ENCODE results near the gene WDR7. TPM values are rescaled to one million over a fixed set of nuclear protein-coding genes. Genes with fewer than 3 reads are reported as not detected.

Gene WDR7
- total RNA-seq, 1 donor from 2014 or later: 36.4 TPM

- intact Hi-C loops (cut with micrococcal nuclease): no loop called here
These were observed 69.9 kb downstream of the WDR7 start for GRCh38 chr18:56721031-56721430.

GRCh38 chr18:56721491-56721890 lies 70.3 kb downstream of the WDR7 start:
- intact Hi-C loops (cut with micrococcal nuclease): no loop called here

DNA sequence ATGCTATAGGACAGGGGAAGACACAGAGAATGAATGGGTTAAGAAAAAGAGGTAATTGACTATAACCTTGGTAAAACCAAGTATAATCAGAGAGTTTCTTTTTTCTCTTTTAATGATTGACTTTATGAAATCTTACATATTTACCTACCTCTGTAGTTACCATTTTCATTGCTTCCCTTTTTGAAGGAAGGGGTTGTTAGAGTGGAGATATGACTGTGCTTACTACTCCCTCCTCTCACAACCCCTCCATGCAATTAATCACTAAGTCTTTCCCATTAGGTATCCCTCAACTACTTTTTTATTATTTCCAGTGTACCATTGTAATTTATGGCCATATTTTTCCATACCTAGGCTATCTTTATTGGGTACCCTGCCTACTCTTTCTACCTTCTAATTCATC lies 71.4 kb downstream of the WDR7 start:
- intact Hi-C loops (cut with micrococcal nuclease): no loop called here

GRCh38 chr18:56723068-56723467 lies 71.9 kb downstream of the WDR7 start:
- intact Hi-C loops (cut with micrococcal nuclease): no loop called here

DNA sequence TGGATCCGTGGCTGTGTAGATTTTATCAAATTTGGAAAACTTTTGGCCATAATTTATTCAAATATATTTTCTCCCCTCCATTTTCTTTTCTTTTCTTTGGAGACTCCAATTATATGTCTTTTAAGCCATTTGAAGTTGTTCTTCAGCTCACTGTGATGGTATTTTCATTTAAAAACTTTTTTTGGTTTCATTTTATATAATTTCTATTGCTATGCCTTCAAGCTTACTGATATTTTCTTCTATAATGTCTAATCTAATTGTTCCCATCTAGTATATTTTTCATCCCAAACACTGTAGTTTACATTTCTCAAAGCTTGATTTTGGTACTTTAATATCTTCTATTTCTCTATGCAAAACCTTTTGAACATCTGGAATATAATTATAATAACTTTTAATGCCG lies 72.5 kb downstream of the WDR7 start:
- intact Hi-C loops (cut with micrococcal nuclease): no loop called here

DNA sequence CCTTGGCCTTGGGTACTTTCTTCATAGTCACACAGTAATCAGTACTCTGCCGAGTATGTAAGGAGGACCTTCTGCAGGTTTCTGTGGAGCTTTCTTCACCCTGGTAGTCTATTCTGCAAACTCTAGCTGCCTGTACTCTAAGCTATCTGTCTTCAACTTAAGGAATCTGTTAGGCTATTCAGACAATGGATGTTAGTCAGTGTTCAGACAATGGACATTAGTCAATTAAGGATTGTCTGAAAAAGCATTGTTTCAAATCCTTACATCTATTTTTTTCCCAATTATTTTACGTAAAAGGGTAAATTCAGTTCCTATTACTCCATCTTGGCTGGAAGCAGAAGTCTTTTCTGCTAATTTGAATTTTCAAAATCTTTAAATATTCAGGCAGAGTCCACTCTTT lies 75.7 kb downstream of the WDR7 start:
- intact Hi-C loops (cut with micrococcal nuclease): no loop called here

DNA sequence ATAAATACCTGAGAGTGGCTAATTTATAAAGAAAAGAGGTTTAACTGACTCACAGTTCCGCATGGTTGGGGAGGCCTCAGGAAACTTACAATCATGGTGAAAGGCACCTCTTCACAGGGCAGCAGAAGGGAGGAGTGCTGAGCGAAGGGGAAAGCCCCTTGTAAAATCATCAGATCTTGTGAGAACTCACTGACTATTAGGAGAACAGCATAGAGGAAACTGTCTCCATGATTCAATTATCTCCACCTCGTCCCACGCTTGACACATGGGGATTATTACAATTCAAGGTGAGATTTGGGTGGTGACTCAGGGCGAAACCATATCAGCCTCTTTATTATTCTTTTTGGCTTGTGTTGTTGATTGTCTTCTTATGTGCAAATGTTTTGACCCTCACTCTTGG lies 76.2 kb downstream of the WDR7 start:
- intact Hi-C loops (cut with micrococcal nuclease): no loop called here

- intact Hi-C loops (cut with micrococcal nuclease): no loop called here
These were observed 77.6 kb downstream of the WDR7 start for GRCh38 chr18:56728741-56729140.

- intact Hi-C loops (cut with micrococcal nuclease): no loop called here
These were observed 87.0 kb downstream of the WDR7 start for GRCh38 chr18:56738184-56738583.

DNA sequence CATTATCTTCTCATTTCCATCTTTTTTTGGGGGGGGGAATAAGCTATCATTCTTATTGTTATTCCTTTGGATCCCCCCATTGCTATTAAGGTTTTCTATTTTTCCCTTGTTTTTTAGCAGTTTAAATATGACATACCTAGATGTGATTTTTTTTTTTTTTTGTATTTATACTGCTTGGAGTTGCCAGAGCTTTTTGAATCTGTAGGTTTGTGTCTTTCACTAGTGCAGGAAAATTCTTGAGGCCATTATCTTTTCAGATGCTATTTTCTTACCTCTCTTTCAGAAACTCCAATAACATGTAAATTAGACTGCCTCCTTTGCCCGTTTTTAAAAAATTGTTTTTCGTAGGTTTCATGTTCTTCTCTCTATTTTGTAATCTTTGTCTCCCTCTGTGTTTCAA lies 88.6 kb downstream of the WDR7 start:
- intact Hi-C loops (cut with micrococcal nuclease): no loop called here

GRCh38 chr18:56740645-56741044 lies 89.5 kb downstream of the WDR7 start:
- intact Hi-C loops (cut with micrococcal nuclease): no loop called here

GRCh38 chr18:56741685-56742084 lies 90.5 kb downstream of the WDR7 start:
- intact Hi-C loops (cut with micrococcal nuclease): no loop called here

DNA sequence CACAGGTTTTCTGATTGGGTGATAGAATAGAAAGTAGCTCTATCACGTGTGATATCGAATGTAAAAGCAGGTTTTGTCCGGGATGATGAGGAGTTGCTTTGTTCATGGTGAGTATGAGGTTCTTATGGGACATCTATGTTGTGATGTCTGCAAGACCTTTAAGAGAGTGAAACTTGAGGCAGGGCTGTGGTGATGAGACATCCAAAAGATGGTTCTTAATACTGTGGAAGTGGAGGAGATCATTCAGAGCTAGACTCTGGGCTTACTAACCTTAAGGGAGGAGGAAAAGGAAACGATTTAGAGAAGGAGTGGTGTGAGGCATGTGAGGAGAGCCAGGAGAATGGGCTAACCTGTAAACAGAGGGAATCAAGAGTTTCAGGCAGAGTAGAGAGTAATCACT lies 92.0 kb downstream of the WDR7 start:
- intact Hi-C loops (cut with micrococcal nuclease): no loop called here

DNA sequence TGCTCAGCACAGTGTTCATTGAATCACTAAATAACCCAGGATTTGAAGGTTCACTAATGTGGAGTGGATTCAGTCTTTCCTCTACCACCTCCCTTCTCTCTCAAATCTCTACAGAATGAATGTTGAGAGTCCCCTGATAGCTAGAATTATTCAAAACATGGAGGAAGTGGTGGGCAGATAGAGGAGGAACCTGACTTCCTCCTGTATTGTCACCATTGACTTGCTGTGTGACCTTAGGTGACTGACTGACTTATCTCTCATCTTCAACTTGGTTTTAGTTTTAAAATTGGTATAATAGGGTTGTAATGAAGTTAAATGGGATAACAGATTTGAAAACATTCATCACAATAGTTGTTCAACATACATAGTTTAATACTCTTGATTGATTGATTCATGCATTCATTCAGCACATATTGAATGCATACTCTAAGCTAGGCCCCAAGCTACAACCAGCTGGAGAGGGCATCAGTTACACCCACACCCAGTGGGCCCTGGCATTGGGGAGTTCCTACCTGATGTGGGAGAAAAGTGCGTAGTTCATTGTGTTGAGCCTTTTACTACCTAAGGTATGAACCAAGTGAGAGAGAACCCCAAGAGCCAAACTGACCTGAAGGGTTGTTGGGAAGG lies 96.0 kb downstream of the WDR7 start:
- intact Hi-C loops (cut with micrococcal nuclease): loop anchor here (5.0 kb wide), 1 partner anchor 815 kb away; no protein-coding TSS in a partner anchor

DNA sequence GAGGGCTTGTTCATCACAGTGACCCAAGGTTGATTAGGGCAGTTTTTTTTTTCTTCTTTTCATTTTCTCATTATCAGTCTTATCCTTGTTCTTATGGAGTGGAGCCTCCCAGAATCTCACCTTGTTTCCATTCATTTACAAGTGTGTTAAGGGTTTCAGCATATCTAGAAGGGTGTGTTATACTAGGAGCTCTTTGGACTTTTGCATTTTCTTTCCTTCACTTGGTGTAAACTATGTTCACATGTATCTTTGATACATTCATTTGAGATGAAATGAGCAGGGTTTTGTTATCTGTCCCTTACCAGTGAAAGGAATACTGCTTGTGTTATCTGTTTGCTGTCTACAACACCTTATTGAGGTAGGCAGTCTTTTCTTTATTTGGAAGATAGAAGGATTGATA lies 96.7 kb downstream of the WDR7 start:
- intact Hi-C loops (cut with micrococcal nuclease): loop anchor here (1.0 to 5.0 kb wide), 2 partner anchors 698 to 814 kb away; no protein-coding TSS in a partner anchor

GRCh38 chr18:56748698-56749268 lies 97.6 kb downstream of the WDR7 start:
- intact Hi-C loops (cut with micrococcal nuclease): loop anchor here (1.0 to 5.0 kb wide), 2 partner anchors 698 to 814 kb away; no protein-coding TSS in a partner anchor

- intact Hi-C loops (cut with micrococcal nuclease): no loop called here
These were observed 105.8 kb downstream of the WDR7 start for GRCh38 chr18:56756966-56757365.

- intact Hi-C loops (cut with micrococcal nuclease): no loop called here
These were observed 118.9 kb downstream of the WDR7 start for GRCh38 chr18:56770097-56770496.

DNA sequence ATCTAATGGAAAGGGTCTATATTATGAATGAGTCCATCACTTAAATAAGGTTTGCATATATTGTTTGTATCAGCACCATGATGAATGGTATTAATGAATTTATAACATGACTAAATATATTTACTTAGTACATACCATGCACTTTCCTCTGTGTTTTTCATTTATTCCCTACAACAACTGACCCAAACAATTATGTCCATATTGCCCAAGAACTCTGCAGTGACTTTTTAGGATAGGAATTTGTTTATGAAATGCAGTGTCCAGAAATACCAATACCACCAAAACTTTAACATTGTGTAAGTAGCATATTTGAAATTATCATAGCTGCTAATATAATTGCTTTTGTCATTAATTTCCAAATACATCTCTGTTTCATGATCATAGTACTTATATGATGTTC lies 119.7 kb downstream of the WDR7 start:
- intact Hi-C loops (cut with micrococcal nuclease): no loop called here

DNA sequence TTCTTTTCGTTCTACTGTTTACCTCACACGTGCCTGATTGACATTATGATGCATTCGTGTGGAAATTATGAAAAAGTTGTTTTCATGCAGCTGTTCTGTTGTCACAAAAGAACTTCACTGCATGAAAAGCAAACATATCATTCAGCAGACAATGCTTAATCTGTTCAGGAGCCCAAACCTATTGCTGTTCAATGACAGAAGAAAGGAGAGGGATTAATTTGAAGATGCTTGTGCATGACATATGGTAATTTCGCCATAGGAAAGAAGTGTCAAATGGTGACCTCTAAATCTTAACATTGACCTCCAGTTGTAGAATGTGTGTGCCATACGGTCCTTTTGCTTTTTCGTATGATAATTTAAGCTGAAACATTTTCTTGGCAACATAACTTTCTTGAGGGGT lies 124.5 kb downstream of the WDR7 start:
- intact Hi-C loops (cut with micrococcal nuclease): no loop called here

DNA sequence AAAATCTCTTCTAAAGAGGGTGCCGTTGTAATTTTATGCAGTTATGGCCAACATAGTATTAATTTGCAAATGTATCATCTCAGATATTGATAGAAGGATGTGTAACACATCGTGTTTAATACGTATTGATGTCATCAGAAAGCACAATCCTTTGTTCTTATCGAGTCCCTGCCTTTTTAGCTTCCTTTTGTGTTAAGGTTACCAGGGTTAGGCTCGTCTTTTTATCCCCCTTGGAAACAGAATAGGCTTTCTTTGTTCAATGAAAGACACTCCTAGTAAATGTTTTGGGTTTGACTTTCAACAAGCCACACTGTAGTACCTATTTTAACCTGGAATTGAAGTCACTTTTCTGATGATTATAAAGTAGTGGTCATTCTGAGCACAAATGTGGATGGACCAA lies 136.2 kb downstream of the WDR7 start:
- intact Hi-C loops (cut with micrococcal nuclease): no loop called here

- intact Hi-C loops (cut with micrococcal nuclease): no loop called here
These were observed 138.1 kb downstream of the WDR7 start for GRCh38 chr18:56789004-56789888.

DNA sequence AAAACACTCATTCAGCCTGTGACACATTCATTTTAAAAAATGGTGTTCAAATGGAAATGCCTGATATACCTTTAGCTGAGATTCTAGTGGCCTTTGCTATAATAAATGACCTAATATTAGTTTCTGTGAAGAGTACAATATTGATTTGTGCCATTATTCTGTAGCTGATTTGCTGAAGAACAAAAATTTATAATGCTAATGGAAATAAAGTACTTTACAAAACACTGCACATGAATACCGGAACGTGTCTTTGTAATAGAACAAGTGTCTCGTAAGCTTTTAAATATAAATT lies 138.7 kb downstream of the WDR7 start:
- intact Hi-C loops (cut with micrococcal nuclease): no loop called here

Measured in T-helper 2 cell treated with Interferon-gamma antibody and Interleukin-4, amounts not matched to agents 100 ng/mL and 5 ng/mL, for 36 hours (primary cell).